NCI-H2227 (cell line): ENCODE measurements around the gene SCUBE3.

Experiments
- DNase-seq: peaks from one replicate; lab custom pipeline; 2025; ENCODE audit not compliant: unreplicated experiment; lab: John Stamatoyannopoulos, UW

The SCUBE3 gene

GRCh38 chr6:35237476-35237875 is 23.7 kb downstream of the SCUBE3 start:
- no peak for DNase-seq

- no peak for DNase-seq
Observed at GRCh38 chr6:35238843-35239289, 25.1 kb downstream of the SCUBE3 start.

DNA sequence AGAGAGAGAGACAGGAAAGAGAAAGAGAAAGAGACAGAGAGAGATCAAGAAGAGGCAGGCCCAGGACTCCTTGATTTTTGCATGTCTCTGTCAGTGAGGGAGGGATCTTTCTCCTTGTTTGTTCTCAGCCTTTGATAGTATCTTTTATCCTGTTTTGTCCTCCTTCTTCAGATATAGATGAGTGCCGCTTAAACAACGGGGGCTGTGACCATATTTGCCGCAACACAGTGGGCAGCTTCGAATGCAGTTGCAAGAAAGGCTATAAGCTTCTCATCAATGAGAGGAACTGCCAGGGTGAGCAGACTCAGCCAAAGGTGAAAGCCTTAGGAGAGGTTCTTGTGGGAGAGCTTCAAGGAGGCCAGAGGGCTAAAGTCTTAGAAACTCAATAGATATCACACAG is 25.8 kb downstream of the SCUBE3 start:
- DNase-seq = no peak

DNA sequence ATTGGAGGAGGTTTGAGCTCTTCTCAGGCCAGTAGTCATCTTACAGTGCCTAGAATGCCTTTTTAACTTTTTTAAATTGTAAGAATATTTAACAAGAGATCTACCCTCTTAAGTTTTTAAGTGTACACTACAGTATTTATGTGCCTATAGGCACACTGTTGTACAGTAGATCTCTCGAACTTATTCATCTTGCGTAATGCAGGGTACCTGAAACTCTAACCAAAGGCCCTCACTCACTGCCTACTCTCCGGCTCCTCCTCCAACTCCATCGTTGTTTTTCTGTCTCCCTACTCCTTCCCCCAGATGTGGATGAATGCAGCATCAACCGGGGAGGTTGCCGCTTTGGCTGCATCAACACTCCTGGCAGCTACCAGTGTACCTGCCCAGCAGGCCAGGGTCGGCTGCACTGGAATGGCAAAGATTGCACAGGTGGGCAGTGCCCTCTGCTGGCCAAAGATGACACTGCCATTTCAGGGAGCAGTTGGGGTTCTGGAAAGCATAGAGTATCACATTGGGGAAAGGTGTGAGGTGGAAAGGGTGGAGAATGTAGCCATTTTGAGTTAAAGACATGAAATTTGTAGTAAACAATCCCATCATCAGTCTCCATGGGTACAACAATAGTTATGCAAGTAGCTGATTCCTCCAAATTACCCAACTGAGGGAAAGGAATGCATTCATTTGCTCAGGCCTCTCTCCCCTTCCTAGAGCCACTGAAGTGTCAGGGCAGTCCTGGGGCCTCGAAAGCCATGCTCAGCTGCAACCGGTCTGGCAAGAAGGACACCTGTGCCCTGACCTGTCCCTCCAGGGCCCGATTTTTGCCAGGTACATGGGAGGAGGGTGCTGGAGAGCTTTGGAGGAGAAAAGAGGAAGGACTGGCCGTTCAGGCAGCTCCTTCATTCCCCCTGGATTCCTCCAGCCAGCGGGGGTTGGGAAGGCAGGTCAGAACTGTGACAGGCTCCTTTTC is 27.4 kb downstream of the SCUBE3 start:
- DNase-seq = peak; percentile 84

DNA sequence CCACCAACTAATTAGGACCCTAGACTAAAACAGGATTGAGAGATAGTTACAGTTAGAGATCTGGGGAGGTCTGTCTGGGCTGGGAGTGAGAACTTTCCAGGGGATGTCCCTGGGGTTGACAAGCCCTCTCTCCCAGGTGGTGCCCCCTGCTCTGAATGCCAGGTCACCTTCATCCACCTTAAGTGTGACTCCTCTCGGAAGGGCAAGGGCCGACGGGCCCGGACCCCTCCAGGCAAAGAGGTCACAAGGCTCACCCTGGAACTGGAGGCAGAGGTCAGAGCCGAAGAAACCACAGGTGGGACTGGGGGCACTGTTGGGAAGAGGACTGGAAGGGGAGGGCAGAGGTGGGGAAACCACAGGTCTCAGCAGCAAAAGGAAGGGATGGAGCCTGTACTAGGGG is 28.7 kb downstream of the SCUBE3 start:
- DNase-seq = no peak

GRCh38 chr6:35242906-35243305 is 29.1 kb downstream of the SCUBE3 start:
- no peak for DNase-seq

DNA sequence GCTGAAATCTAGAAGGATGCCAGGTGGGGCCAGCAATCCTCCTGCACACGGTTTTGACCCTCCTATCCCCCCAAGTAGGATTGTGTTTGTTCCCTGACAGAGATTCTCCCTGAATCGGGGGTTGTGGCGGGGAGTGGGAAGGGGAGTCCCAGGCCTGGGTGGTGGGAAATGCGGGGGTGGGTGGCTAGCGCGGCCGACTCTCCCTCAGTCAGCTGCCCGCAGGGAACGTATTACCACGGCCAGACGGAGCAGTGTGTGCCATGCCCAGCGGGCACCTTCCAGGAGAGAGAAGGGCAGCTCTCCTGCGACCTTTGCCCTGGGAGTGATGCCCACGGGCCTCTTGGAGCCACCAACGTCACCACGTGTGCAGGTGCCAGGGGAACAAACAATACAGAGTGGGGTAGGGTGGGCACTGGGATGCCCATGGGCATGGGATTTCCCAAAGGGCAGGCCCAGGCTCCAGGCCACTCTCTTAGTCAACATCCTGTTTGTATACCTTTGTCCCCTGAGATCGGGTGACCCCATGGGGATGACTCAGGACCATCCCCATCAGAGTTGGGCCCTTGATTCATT is 29.7 kb downstream of the SCUBE3 start:
- DNase-seq = no peak

- DNase-seq = no peak
Observed at GRCh38 chr6:35244551-35244950, 30.8 kb downstream of the SCUBE3 start.

DNA sequence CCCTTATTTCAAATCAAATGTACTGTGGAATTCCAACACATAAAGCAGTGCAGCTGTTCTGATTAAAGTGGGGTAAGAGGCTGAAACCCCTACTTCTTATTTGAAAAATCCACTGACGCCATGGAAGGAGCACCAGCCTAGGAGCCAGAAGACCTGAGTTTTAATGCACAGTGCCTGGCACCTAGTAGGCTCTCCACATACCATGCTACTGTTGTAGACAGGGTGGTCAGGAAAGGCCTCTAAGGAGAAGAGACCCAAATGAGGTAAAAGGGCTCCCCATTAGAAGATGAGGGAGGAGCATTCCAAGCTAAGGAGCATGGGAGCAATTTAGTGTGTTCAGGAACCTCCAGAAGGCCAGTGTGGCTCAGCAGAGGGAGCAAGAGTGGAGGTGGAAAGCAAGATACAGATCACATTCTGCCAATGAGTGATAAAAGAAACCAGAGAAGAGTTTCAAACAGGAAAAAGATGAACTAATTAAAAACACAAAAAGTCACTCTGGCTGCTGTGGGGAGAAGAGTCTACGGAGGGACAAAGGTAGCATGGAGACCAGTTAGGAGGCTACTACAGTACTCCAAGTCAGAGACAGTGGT is 34.0 kb downstream of the SCUBE3 start:
- DNase-seq = no peak

- no peak for DNase-seq
Observed at GRCh38 chr6:35248300-35248699, 34.5 kb downstream of the SCUBE3 start.

DNA sequence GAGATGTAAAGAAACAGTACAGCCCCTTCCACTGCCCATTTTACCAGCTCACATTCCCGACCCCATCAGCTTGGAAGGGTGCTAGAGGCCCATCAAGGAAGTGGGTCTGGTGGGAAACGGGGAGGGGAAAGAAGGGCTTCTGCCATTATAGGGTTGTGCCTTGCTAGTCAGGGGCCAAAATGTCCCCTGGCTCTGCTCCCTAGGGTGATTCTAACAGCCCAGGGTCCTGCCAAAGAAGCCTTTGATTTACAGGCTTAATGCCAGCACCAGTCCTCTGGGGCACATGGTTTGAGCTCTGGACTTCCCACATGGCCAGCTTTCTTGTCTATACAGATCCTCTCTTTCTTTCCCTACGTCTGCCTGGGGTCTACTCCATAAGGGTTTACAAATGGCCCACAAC is 35.2 kb downstream of the SCUBE3 start:
- no peak for DNase-seq

- no peak for DNase-seq
Observed at GRCh38 chr6:35251949-35252348, 38.2 kb downstream of the SCUBE3 start.

DNA sequence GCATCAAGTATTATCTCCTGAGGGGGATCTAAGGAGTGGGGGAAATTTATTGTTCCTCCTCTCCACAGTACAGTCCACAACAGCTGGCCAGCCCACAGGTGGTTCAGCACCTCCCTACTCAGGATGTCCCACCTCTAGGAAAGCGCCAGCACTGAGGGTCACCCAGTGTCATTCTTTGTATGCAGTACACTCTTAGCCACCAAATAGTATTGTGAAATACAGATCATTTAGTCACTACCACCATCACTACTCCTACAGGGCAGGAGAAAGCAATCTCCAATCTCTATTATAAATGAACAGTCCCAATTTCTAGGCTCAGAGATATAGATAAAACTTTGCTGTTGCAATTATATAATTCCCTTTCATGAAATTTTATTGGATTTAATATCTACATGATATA is 39.5 kb downstream of the SCUBE3 start:
- no peak for DNase-seq

- DNase-seq = no peak
Observed at GRCh38 chr6:35258336-35258735, 44.6 kb downstream of the SCUBE3 start.

GRCh38 chr6:35258858-35259193 is 45.1 kb downstream of the SCUBE3 start:
- peak; percentile 86 for DNase-seq

DNA sequence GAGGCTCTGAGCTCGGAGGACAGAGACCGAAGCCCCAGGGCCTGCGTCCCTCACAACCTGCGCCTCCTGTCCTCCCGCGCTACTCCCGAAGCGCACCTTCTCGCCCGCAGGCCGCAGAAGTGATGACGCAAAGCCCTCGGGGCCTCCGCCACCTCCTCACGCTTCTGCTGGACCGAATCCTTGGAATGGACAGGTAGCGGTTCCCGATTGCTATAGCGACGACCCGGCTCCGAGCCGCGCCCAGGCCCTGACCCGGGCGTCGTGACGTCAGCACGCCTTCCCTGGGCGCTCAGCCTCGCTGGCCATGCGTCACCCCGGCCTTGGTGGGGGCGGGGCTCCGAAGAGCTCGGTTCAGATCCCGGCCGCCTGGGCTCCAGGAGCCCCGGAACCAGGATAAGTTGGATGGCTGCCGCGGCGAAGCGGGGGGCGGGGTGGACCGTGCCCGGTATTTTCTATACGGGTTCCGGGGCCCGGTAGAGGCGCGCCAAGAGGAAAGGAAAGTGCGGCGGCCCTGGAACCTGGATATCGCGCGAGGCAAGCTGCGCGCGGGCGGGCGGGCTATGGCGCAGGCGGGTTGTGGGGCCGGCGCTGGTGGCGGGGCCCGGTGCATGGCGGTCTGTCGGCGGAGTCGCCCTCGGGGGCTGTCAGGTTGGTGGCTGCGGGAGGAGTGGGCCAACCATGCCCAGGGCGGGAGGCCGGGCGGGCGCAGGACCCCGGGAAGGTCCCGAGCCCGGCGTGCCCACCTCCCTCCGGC is 45.6 kb downstream of the SCUBE3 start, which contains the start of gene ZNF76:
ZNF76 (plus strand) TSS at position 542 of the 754 bp plus-strand sequence. CDS start 21,417 bp downstream, outside the sequence.
- peak; percentile 99 for DNase-seq

DNA sequence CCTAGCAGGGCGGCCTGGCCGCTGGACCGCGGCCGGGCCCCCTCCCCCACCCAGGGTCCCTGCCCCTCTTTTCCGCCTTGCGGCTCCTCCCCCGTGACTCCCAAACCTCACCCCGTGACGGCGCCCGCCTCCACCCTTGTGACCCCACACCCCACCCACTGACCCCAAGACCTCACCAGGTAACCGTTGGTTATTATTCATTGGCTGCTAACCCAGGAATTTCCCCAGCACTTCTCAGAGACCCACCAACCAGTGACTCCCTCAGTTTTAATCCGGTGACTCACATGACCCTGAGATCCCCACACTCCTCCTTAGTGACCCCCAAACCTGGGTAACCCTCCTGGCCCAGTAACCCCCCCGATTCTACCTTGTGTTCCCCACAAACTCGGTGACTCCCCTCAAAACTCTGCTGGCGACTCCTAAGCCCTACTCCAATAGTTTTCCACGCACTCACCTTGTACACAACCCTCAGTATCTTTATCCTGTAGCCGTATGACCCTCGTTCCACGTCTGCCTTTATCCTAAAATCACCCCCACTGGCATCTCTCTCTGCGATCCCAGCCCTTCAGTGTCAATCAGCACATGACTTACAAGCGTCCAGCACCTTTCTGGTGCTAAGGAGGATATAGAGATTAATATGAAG is 46.3 kb downstream of the SCUBE3 start:
- DNase-seq = peak; percentile 81

- no peak for DNase-seq
Observed at GRCh38 chr6:35260591-35261570, 47.1 kb downstream of the SCUBE3 start.

DNA sequence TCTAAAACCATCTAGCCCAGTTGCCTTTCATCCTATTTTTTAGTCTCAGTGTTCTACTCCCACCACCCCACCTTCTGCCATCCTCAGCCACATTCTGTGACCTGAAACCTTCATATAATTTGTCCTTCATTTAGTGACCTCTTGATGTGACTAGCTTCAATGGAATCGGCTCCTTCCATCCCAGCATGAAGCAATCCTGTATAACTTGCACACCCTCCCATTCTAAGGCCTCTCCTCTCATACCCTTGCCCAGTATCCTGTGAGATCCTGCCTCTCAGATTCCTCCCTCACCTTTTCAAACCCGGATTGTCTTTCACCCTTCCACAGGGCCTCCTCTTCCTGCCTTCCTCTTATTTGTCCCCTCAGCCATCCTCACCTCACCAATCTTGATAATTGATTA is 48.8 kb downstream of the SCUBE3 start:
- DNase-seq = no peak
